HCT116 (cell line): Measurements from ENCODE around the gene ZNF32. TPM values are rescaled to one million over a fixed set of nuclear protein-coding genes. Genes with fewer than 3 reads are reported as not detected.

Experiments used
- ATAC-seq: fragments of 200-7000 bp; cut with Tn5 transposase; 2 replicates; pipeline ENCODE4 v1.9.1; 2020; ENCODE audit warnings: mild to moderate bottlenecking, moderate library complexity
- BruUV-seq: library from RNA; stranded (reverse); fragments of 400-500 nt; replicated peaks from 2 replicates; lab custom pipeline; 2021; lab: Mats Ljungman, UMichigan
- CTCF ChIA-PET: fragments of 300-600 bp; sonication (Branson Sonifier 250); formaldehyde crosslinking; loops from one replicate; lab custom pipeline; 2021; ENCODE audit warnings: antibody characterized with exemption; lab: Charles Lee
- POLR2A ChIA-PET: fragments of 300-600, 350-600 bp; sonication (Branson Sonifier 250); formaldehyde crosslinking; loops from one replicate; lab custom pipeline; 2021; ENCODE audit warnings: antibody characterized with exemption; lab: Charles Lee
- RAD21 ChIA-PET, 2 experiments: fragments of 300-600 bp; sonication (Branson Sonifier 250); formaldehyde crosslinking; loops; one replicate each; lab custom pipeline; 2023; ENCODE audit warnings: low total read pairs in 2 of 2; ENCODE audit not compliant: uncharacterized antibody in 2 of 2, unreplicated experiment in 2 of 2, low non-redundant PET in 1 of 2; lab: Charles Lee
- DNase-seq: peaks from one replicate; pipeline ENCODE4 v3.0.0-alpha.2; 2010; ENCODE audit warnings: low read depth, low spot score
- H2AFZ ChIP-seq: fragments of 200-600 bp; shearing (Covaris generic), sonication (generic); 2 replicates; pipeline ENCODE4 v1.6.1; 2017; ENCODE audit warnings: low read depth, mixed run types, mixed read lengths, antibody characterized with exemption, low read length; ENCODE audit not compliant: poor library complexity, severe bottlenecking
- H3K27ac ChIP-seq: 2 replicates; pipeline ENCODE4 v1.5.1; 2012; ENCODE audit warnings: low read depth, low read length
- H3K27me3 ChIP-seq: fragments of 200-600 bp; sonication (generic); 2 replicates; pipeline ENCODE4 v1.6.1; 2016; ENCODE audit warnings: mixed run types, low read length, mixed read lengths; ENCODE audit not compliant: insufficient read depth
- H3K36me3 ChIP-seq, 2 experiments: fragments of 200-500 bp in 1 of 2; fragments of 200-600 bp in 1 of 2; sonication (Bioruptor generic) in 1 of 2; sonication (generic) in 1 of 2; 2 replicates each; pipeline versions ENCODE4 v1.5.1 to v1.6.1; 2014 to 2016; ENCODE audit warnings: low read length in 2 of 2, inconsistent platforms in 1 of 2, mixed read lengths in 1 of 2, mixed run types in 1 of 2; ENCODE audit not compliant: insufficient read depth in 2 of 2, control insufficient read depth in 1 of 2
- H3K4me1 ChIP-seq, 2 experiments: fragments of 200-600 bp in 1 of 2; sonication (generic) in 1 of 2; 2 replicates each; pipeline versions ENCODE4 v1.5.1 to v1.6.1; 2012 to 2017; ENCODE audit warnings: low read length in 2 of 2, inconsistent platforms in 1 of 2, mild to moderate bottlenecking in 1 of 2, mixed read lengths in 1 of 2, mixed run types in 1 of 2, moderate library complexity in 1 of 2; ENCODE audit not compliant: insufficient read depth in 2 of 2, control insufficient read depth in 1 of 2
- H3K4me2 ChIP-seq: fragments of 200-600 bp; sonication (generic); 2 replicates; pipeline ENCODE4 v1.6.1; 2017; ENCODE audit warnings: mixed run types, low read length, mixed read lengths
- H3K4me3 ChIP-seq, 2 experiments: fragments of 200-600 bp in 1 of 2; sonication (generic) in 1 of 2; replicated peaks in 1 of 2; 2 replicates each; pipeline ENCODE4 v1.5.1; 2011 to 2016; ENCODE audit warnings: low read length in 2 of 2, control low read depth in 1 of 2, low read depth in 1 of 2, mild to moderate bottlenecking in 1 of 2, mixed read lengths in 1 of 2, mixed run types in 1 of 2
- H3K79me2 ChIP-seq: fragments of 200-600 bp; sonication (generic); 2 replicates; pipeline ENCODE4 v1.6.1; 2017; ENCODE audit warnings: mild to moderate bottlenecking, mixed run types, low read length, moderate library complexity, mixed read lengths; ENCODE audit not compliant: insufficient read depth
- H3K9ac ChIP-seq: fragments of 200-600 bp; sonication (generic); 2 replicates; pipeline ENCODE4 v1.6.1; 2016; ENCODE audit warnings: low read length, mixed read lengths
- H3K9me2 ChIP-seq: fragments of 200-600 bp; sonication (generic), shearing (Covaris generic); 2 replicates; pipeline ENCODE4 v1.6.1; 2017; ENCODE audit warnings: mixed run types, mild to moderate bottlenecking, moderate library complexity; ENCODE audit not compliant: insufficient read depth
- H3K9me3 ChIP-seq, 2 experiments: fragments of 200-500 bp in 1 of 2; fragments of 200-600 bp in 1 of 2; sonication (Bioruptor generic) in 1 of 2; sonication (generic) in 1 of 2; 2 replicates each; pipeline ENCODE4 v1.6.1; 2014 to 2017; ENCODE audit warnings: low read length in 2 of 2, mixed read lengths in 2 of 2, inconsistent platforms in 1 of 2, low read depth in 1 of 2, mild to moderate bottlenecking in 1 of 2, mixed run types in 1 of 2, moderate library complexity in 1 of 2; ENCODE audit not compliant: control insufficient read depth in 1 of 2, insufficient read depth in 1 of 2
- H4K20me1 ChIP-seq: fragments of 200-600 bp; sonication (generic), shearing (Covaris generic); 2 replicates; pipeline ENCODE4 v1.6.1; 2017; ENCODE audit warnings: mixed run types, mild to moderate bottlenecking, moderate library complexity; ENCODE audit not compliant: insufficient read depth
- CBX3 ChIP-seq: IDR thresholded peaks from 2 replicates; pipeline ENCODE4 v1.6.1; 2012; ENCODE audit warnings: low read depth
- ELF1 ChIP-seq: IDR thresholded peaks from 2 replicates; pipeline ENCODE4 v1.6.1; 2012; ENCODE audit warnings: low read depth, borderline replicate concordance
- EZH2 ChIP-seq: fragments of 200-600 bp; sonication (generic); IDR thresholded peaks from 2 replicates; pipeline ENCODE4 v1.6.1; 2017; ENCODE audit warnings: antibody characterized with exemption, mixed run types
- JUND ChIP-seq: IDR thresholded peaks from 2 replicates; pipeline ENCODE4 v1.6.1; 2012
- POLR2A ChIP-seq: IDR thresholded peaks from 2 replicates; pipeline ENCODE4 v1.7.0; 2011; ENCODE audit warnings: borderline replicate concordance; ENCODE audit not compliant: insufficient read depth, insufficient read length; ENCODE audit errors: extremely low read depth
- POLR2AphosphoS5 ChIP-seq: IDR thresholded peaks from 2 replicates; pipeline ENCODE4 v1.6.1; 2011; ENCODE audit warnings: mild to moderate bottlenecking, low read depth, low read length, moderate library complexity
- RAD21 ChIP-seq: IDR thresholded peaks from 2 replicates; pipeline ENCODE4 v1.6.1; 2012; ENCODE audit warnings: low read depth, mild to moderate bottlenecking
- SP1 ChIP-seq: IDR thresholded peaks from 2 replicates; pipeline ENCODE4 v1.6.1; 2012; ENCODE audit warnings: low read depth
- TCF7L2 ChIP-seq: IDR thresholded peaks from 2 replicates; pipeline ENCODE4 v1.7.0; 2011; ENCODE audit warnings: borderline replicate concordance, inconsistent platforms; ENCODE audit not compliant: insufficient read depth, insufficient read length; ENCODE audit errors: extremely low read depth
- intact Hi-C: fragments of 100-400 bp; cut with micrococcal nuclease; formaldehyde crosslinking; loops from 2 replicates; pipeline ENCODE4 v1.10.0; 2022
- total RNA-seq: library from RNA; stranded (reverse); gene quantifications from one replicate; pipeline ENCODE4 v1.2.1, GENCODE V29; 2021; ENCODE audit not compliant: unreplicated experiment
- TF ChIP-seq, protein P1 (sequence below): IDR thresholded peaks from 2 replicates; pipeline ENCODE4 v1.6.1; 2012
- TF ChIP-seq, protein P2 (sequence below), 3 experiments: fragments of 200-600 bp in 1 of 3; sonication (generic) in 1 of 3; IDR thresholded peaks in 2 of 3; conservative IDR thresholded peaks in 1 of 3; 2 replicates each; pipeline ENCODE4 v1.5.1; 2012 to 2017; ENCODE audit warnings: low read depth in 2 of 3, low read length in 2 of 3, antibody characterized with exemption in 1 of 3, borderline replicate concordance in 1 of 3, control low read depth in 1 of 3, mild to moderate bottlenecking in 1 of 3, mixed read lengths in 1 of 3, mixed run types in 1 of 3, moderate library complexity in 1 of 3; ENCODE audit not compliant: insufficient read depth in 1 of 3

ZNF32 gene
- total RNA-seq, 1 experiment from 2014 or later = 10.3 TPM

GRCh38 chr10:43688348-43688892 lies 39.7 kb upstream of the ZNF32 start:
- POLR2A ChIA-PET = no interaction called here
- H2AFZ ChIP-seq = no peak overlapping the region
- peaks cover 0 to 7% of the 10 kb centered on the region in 2 experiments; a peak in 1 of 4 replicates for H3K4me1 ChIP-seq
- BruUV-seq = no TSS peak
- no peaks in the 10 kb centered on the region for H3K36me3 ChIP-seq
- ATAC-seq (no peak), DNase-seq (no peak)
- intact Hi-C loops = no loop called here
- RAD21 ChIA-PET = no interaction called here
- TF ChIP-seq, protein P1, sequence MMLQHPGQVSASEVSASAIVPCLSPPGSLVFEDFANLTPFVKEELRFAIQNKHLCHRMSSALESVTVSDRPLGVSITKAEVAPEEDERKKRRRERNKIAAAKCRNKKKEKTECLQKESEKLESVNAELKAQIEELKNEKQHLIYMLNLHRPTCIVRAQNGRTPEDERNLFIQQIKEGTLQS = no peak
- TF ChIP-seq JUND = no peak
- TF ChIP-seq CBX3 = no peak
- TF ChIP-seq, protein P2, sequence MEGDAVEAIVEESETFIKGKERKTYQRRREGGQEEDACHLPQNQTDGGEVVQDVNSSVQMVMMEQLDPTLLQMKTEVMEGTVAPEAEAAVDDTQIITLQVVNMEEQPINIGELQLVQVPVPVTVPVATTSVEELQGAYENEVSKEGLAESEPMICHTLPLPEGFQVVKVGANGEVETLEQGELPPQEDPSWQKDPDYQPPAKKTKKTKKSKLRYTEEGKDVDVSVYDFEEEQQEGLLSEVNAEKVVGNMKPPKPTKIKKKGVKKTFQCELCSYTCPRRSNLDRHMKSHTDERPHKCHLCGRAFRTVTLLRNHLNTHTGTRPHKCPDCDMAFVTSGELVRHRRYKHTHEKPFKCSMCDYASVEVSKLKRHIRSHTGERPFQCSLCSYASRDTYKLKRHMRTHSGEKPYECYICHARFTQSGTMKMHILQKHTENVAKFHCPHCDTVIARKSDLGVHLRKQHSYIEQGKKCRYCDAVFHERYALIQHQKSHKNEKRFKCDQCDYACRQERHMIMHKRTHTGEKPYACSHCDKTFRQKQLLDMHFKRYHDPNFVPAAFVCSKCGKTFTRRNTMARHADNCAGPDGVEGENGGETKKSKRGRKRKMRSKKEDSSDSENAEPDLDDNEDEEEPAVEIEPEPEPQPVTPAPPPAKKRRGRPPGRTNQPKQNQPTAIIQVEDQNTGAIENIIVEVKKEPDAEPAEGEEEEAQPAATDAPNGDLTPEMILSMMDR (IDR thresholded peaks at IDR 0.05 in 2 of 3, conservative IDR thresholded peaks at IDR 0.05 in 1 of 3; ENCODE audit: borderline replicate concordance in 1 of 3, insufficient read depth in 1 of 3, low read depth in 2 of 3, low read length in 2 of 3) = no peak
- no peak for TF ChIP-seq SP1
- no peak for TF ChIP-seq EZH2
- no peak for TF ChIP-seq POLR2A
- TF ChIP-seq POLR2AphosphoS5 = no peak
- TF ChIP-seq ELF1 = no peak
- TF ChIP-seq RAD21 = no peak
- no peak for TF ChIP-seq TCF7L2
- H3K4me3 ChIP-seq = no peak overlapping the region
- 0 out of 2 replicates have a peak, but pooled peaks cover 18% of the 10 kb centered on the region for H3K27me3 ChIP-seq
- CTCF ChIA-PET = interaction anchor here (1.7 kb wide), 1 partner anchor 698 kb away, joined by 10 read pairs; no protein-coding TSS in a partner anchor
- H3K9ac ChIP-seq = no peak overlapping the region
- H3K79me2 ChIP-seq = no peaks in the 10 kb centered on the region
- no peak overlapping the region for H3K27ac ChIP-seq
- H3K9me3 ChIP-seq = no peaks in the 10 kb centered on the region
- no peaks in the 10 kb centered on the region for H3K9me2 ChIP-seq
- no peaks in the 10 kb centered on the region for H4K20me1 ChIP-seq
- no peak overlapping the region for H3K4me2 ChIP-seq
